HG02759 (cell line): ENCODE results near the gene PHACTR1.

Experiments
- ATAC-seq: cut with Tn5 transposase; IDR thresholded peaks from one replicate; pipeline ENCODE4 v1.9.1; 2021; ENCODE audit warnings: mild to moderate bottlenecking, moderate library complexity; ENCODE audit not compliant: unreplicated experiment

Gene PHACTR1

GRCh38 chr6:13178107-13178506, 461.5 kb downstream of the PHACTR1 start:
- ATAC-seq = no peak

- no peak for ATAC-seq
Measured at GRCh38 chr6:13180538-13180937, 464.0 kb downstream of the PHACTR1 start.

- ATAC-seq = no peak
Measured at GRCh38 chr6:13181393-13181792, 464.8 kb downstream of the PHACTR1 start.

GRCh38 chr6:13183415-13184088, 467.0 kb downstream of the PHACTR1 start:
- no peak for ATAC-seq

GRCh38 chr6:13184089-13184468, 467.5 kb downstream of the PHACTR1 start:
- no peak for ATAC-seq

- ATAC-seq = no peak
Measured at GRCh38 chr6:13184547-13184946, 468.0 kb downstream of the PHACTR1 start.

GRCh38 chr6:13186861-13187260, 470.3 kb downstream of the PHACTR1 start:
- no peak for ATAC-seq

GRCh38 chr6:13187692-13188091, 471.1 kb downstream of the PHACTR1 start:
- no peak for ATAC-seq

GRCh38 chr6:13188306-13188705, 471.7 kb downstream of the PHACTR1 start:
- ATAC-seq = no peak

GRCh38 chr6:13189710-13190109, 473.1 kb downstream of the PHACTR1 start:
- ATAC-seq = no peak

- ATAC-seq = no peak
Measured at GRCh38 chr6:13190376-13190775, 473.8 kb downstream of the PHACTR1 start.

- no peak for ATAC-seq
Measured at GRCh38 chr6:13191461-13191860, 474.9 kb downstream of the PHACTR1 start.

GRCh38 chr6:13194852-13195251, 478.3 kb downstream of the PHACTR1 start:
- ATAC-seq = peak; percentile 53

- ATAC-seq = no peak
Measured at GRCh38 chr6:13195803-13196202, 479.2 kb downstream of the PHACTR1 start.

- ATAC-seq = no peak
Measured at GRCh38 chr6:13198168-13198567, 481.6 kb downstream of the PHACTR1 start.

GRCh38 chr6:13201336-13201735, 484.8 kb downstream of the PHACTR1 start:
- ATAC-seq = no peak

GRCh38 chr6:13203145-13203544, 486.6 kb downstream of the PHACTR1 start:
- no peak for ATAC-seq

GRCh38 chr6:13205106-13205505, 488.5 kb downstream of the PHACTR1 start:
- no peak for ATAC-seq

GRCh38 chr6:13212096-13212495, 495.5 kb downstream of the PHACTR1 start:
- no peak for ATAC-seq

- ATAC-seq = no peak
Measured at GRCh38 chr6:13212538-13212937, 496.0 kb downstream of the PHACTR1 start.

GRCh38 chr6:13215390-13215789, 498.8 kb downstream of the PHACTR1 start:
- no peak for ATAC-seq

- no peak for ATAC-seq
Measured at GRCh38 chr6:13216236-13217014, 499.9 kb downstream of the PHACTR1 start.
